H9 (cell line): ENCODE measurements around the gene HERC4. TPM values are rescaled to one million over a fixed set of nuclear protein-coding genes. Genes with fewer than 3 reads are reported as not detected.

Experiments
- DNase-seq: peaks from one replicate; pipeline ENCODE4 v3.0.0-alpha.2; 2017
- H2AFZ ChIP-seq: one replicate; pipeline ENCODE4 v1.6.1; 2013; ENCODE audit warnings: mild to moderate bottlenecking, low read length, control low read depth, moderate library complexity
- H2AK5ac ChIP-seq: 2 replicates; pipeline ENCODE4 v1.6.1; 2013; ENCODE audit warnings: low read length, control low read depth, mixed read lengths; ENCODE audit not compliant: insufficient read length
- H2BK120ac ChIP-seq: one replicate; pipeline ENCODE4 v1.6.1; 2013; ENCODE audit warnings: low read depth, mild to moderate bottlenecking, low read length, control low read depth, inconsistent platforms; ENCODE audit not compliant: poor library complexity, severe bottlenecking
- H2BK12ac ChIP-seq: 2 replicates; pipeline ENCODE4 v1.6.1; 2013; ENCODE audit warnings: low read length, control low read depth, mixed read lengths, low read depth; ENCODE audit not compliant: insufficient read length
- H2BK15ac ChIP-seq: 2 replicates; pipeline ENCODE4 v1.6.1; 2013; ENCODE audit warnings: low read depth, low read length, control low read depth
- H2BK20ac ChIP-seq: one replicate; pipeline ENCODE4 v1.6.1; 2013; ENCODE audit warnings: low read depth, mild to moderate bottlenecking, low read length, control low read depth, inconsistent platforms; ENCODE audit not compliant: poor library complexity, severe bottlenecking
- H2BK5ac ChIP-seq: 2 replicates; pipeline ENCODE4 v1.6.1; 2013; ENCODE audit warnings: low read length, control low read depth, mixed read lengths; ENCODE audit not compliant: insufficient read length
- H3K14ac ChIP-seq: 2 replicates; pipeline ENCODE4 v1.6.1; 2013; ENCODE audit warnings: low read length, control low read depth; ENCODE audit not compliant: insufficient read depth
- H3K18ac ChIP-seq: 2 replicates; pipeline ENCODE4 v1.6.1; 2013; ENCODE audit warnings: low read depth, mild to moderate bottlenecking, mixed read lengths, low read length, control low read depth; ENCODE audit not compliant: insufficient read length
- H3K23ac ChIP-seq: 2 replicates; pipeline ENCODE4 v1.6.1; 2013; ENCODE audit warnings: low read length, control low read depth, mixed read lengths, low read depth; ENCODE audit not compliant: insufficient read length
- H3K23me2 ChIP-seq: 2 replicates; pipeline ENCODE4 v1.6.1; 2013; ENCODE audit warnings: low read depth, mild to moderate bottlenecking, mixed read lengths, low read length, control low read depth; ENCODE audit not compliant: insufficient read length, poor library complexity, severe bottlenecking
- H3K27ac ChIP-seq: 2 replicates; pipeline ENCODE4 v1.5.1; 2013; ENCODE audit warnings: low read length, control low read depth, mixed read lengths, low read depth; ENCODE audit not compliant: insufficient read length
- H3K27me3 ChIP-seq: 2 replicates; pipeline ENCODE4 v1.6.1; 2013; ENCODE audit warnings: low read length, control low read depth, inconsistent platforms; ENCODE audit not compliant: insufficient read depth
- H3K4ac ChIP-seq: 2 replicates; pipeline ENCODE4 v1.6.1; 2013; ENCODE audit warnings: low read depth, mild to moderate bottlenecking, control low read depth, inconsistent platforms, low read length, moderate library complexity
- H3K4me1 ChIP-seq: 2 replicates; pipeline ENCODE4 v1.6.1; 2013; ENCODE audit warnings: low read length, control low read depth, inconsistent platforms; ENCODE audit not compliant: insufficient read depth
- H3K4me2 ChIP-seq: 2 replicates; pipeline ENCODE4 v1.6.1; 2013; ENCODE audit warnings: low read length, control low read depth, mixed read lengths; ENCODE audit not compliant: insufficient read length, insufficient read depth
- H3K56ac ChIP-seq: 2 replicates; pipeline ENCODE4 v1.6.1; 2013; ENCODE audit warnings: low read depth, mild to moderate bottlenecking, mixed read lengths, low read length, control low read depth; ENCODE audit not compliant: insufficient read length
- H3K79me1 ChIP-seq: 2 replicates; pipeline ENCODE4 v1.6.1; 2013; ENCODE audit warnings: low read depth, mild to moderate bottlenecking, moderate library complexity, low read length, control low read depth, inconsistent platforms; ENCODE audit not compliant: insufficient read depth, poor library complexity, severe bottlenecking
- H3K79me2 ChIP-seq: 2 replicates; pipeline ENCODE4 v1.6.1; 2013; ENCODE audit warnings: low read length, control low read depth, inconsistent platforms; ENCODE audit not compliant: insufficient read depth
- H3K9ac ChIP-seq: 2 replicates; pipeline ENCODE4 v1.6.1; 2013; ENCODE audit warnings: low read length, control low read depth, mixed read lengths; ENCODE audit not compliant: insufficient read length; ENCODE audit errors: extremely low read depth
- H3K9me3 ChIP-seq: one replicate; pipeline ENCODE4 v1.6.1; 2013; ENCODE audit warnings: low read depth, low read length, inconsistent platforms; ENCODE audit not compliant: control insufficient read depth
- H3T11ph ChIP-seq: one replicate; pipeline ENCODE4 v1.6.1; 2013; ENCODE audit warnings: mild to moderate bottlenecking, low read length, control low read depth, inconsistent platforms
- H4K20me1 ChIP-seq: one replicate; pipeline ENCODE4 v1.6.1; 2013; ENCODE audit not compliant: control insufficient read depth, insufficient read length, insufficient read depth
- H4K5ac ChIP-seq: 2 replicates; pipeline ENCODE4 v1.6.1; 2013; ENCODE audit warnings: low read depth, mild to moderate bottlenecking, mixed read lengths, low read length, control low read depth; ENCODE audit not compliant: insufficient read length
- H4K8ac ChIP-seq: replicated peaks from 2 replicates; pipeline ENCODE4 v1.6.1; 2013; ENCODE audit warnings: low read length, control low read depth, mixed read lengths, low read depth; ENCODE audit not compliant: insufficient read length
- H4K91ac ChIP-seq: 2 replicates; pipeline ENCODE4 v1.6.1; 2013; ENCODE audit warnings: low read depth, mild to moderate bottlenecking, moderate library complexity, mixed read lengths, low read length, control low read depth; ENCODE audit not compliant: insufficient read length
- H3K27ac Mint-ChIP-seq, 3 experiments: 2 replicates in 2 of 3; 3 replicates in 1 of 3; pipeline ENCODE4 v1.8.0; 2020 to 2021; ENCODE audit warnings: mixed read lengths in 3 of 3, mild to moderate bottlenecking in 1 of 3, moderate library complexity in 1 of 3
- H3K27me3 Mint-ChIP-seq: 2 replicates; pipeline ENCODE4 v1.8.0; 2021; ENCODE audit warnings: low read depth, mild to moderate bottlenecking, moderate library complexity, mixed read lengths
- H3K36me3 Mint-ChIP-seq, 3 experiments: 2 replicates in 2 of 3; 3 replicates in 1 of 3; pipeline ENCODE4 v1.8.0; 2020 to 2021; ENCODE audit warnings: low read depth in 3 of 3, mixed read lengths in 3 of 3; ENCODE audit not compliant: insufficient read depth in 1 of 3
- H3K4me1 Mint-ChIP-seq, 2 experiments: 2 replicates each; pipeline ENCODE4 v1.8.0; 2020; ENCODE audit warnings: mixed read lengths in 2 of 2
- H3K4me3 Mint-ChIP-seq, 2 experiments: 2 replicates in 1 of 2; 3 replicates in 1 of 2; pipeline ENCODE4 v1.8.0; 2020 to 2021; ENCODE audit warnings: mild to moderate bottlenecking in 2 of 2, mixed read lengths in 2 of 2, moderate library complexity in 1 of 2
- H3K9me3 Mint-ChIP-seq, 2 experiments: 2 replicates in 1 of 2; 3 replicates in 1 of 2; pipeline ENCODE4 v1.8.0; 2020; ENCODE audit warnings: mild to moderate bottlenecking in 2 of 2, mixed read lengths in 2 of 2, moderate library complexity in 1 of 2
- CTCF ChIP-seq: fragments of 200-600 bp; sonication (generic); conservative IDR thresholded peaks from 3 replicates; pipeline ENCODE4 v1.8.0; 2021; ENCODE audit warnings: antibody characterized with exemption, mild to moderate bottlenecking
- WGBS: extraction: QIAGEN DNeasy Blood & Tissue Kit; methylation state at CpG from one replicate; pipeline ENCODE4 v1.1.7; 2013; ENCODE audit warnings: missing lambda C conversion rate, low lambda C conversion rate, mixed read lengths; ENCODE audit not compliant: insufficient read length; ENCODE audit errors: extremely low coverage; 5-methylcytosine and 5-hydroxymethylcytosine counted together
- total RNA-seq: library from RNA; stranded (reverse); gene quantifications from 2 replicates; pipeline ENCODE4 v1.2.1, GENCODE V29; 2021

The HERC4 gene
- total RNA-seq, 1 experiment from 2014 or later, result 24.5 TPM

DNA sequence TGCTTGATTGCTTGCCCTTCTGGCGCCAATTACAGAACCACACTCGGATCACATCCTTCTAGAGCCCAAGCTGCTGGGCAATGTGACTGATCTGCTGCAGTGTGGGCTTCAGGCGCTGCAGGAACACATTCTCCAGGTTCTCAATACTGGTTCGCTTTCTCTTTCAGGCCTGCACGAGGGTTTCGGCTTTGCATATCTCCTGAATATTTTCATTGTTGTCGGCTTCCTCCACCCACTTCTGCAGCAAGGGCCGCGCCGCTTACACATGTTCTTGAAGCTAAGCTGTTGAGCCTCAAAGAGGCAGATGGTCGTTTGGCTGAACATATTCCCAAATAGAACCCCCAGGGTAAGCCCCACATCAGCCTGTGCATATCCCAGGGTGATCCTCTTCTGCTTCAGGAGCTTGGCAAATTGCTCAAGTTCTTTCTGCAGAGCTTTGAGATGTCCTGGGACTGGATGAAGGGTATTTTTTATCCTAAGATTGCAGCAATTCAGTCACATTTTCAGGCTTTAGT, 64.6 kb downstream of the HERC4 start:
- no peak overlapping the region for H3K4me2 ChIP-seq
- Mint-ChIP-seq H3K27ac (peak overlapping the region in 1 of 3 experiments; percentile 59; a peak in 1 of 7 replicates), H3K36me3 (peaks cover 12 to 38% (median 13%) of the 10 kb centered on the region in 3 experiments; a peak in 6 of 7 replicates), H3K9me3 (0 out of 5 replicates have a peak, but pooled peaks cover 0 to 3% of the 10 kb centered on the region in 2 experiments), H3K4me1 (peaks cover 3 to 6% of the 10 kb centered on the region in 2 experiments; a peak in 3 of 4 replicates), H3K4me3 (no peak overlapping the region), H3K27me3 (no peaks in the 10 kb centered on the region)
- no peak overlapping the region for H3K14ac ChIP-seq
- no peak overlapping the region for H2BK20ac ChIP-seq
- no peak overlapping the region for H3K9ac ChIP-seq
- no peak overlapping the region for H4K5ac ChIP-seq
- no peak overlapping the region for H2BK15ac ChIP-seq
- no peak overlapping the region for H3K27ac ChIP-seq
- H2BK5ac ChIP-seq, result no peak overlapping the region
- no peak overlapping the region for H3K56ac ChIP-seq
- H3K18ac ChIP-seq, result no peak overlapping the region
- no peak overlapping the region for H2AK5ac ChIP-seq
- no peak for DNase-seq
- WGBS, result no CpG with 5 or more reads among the region's 11 CpGs
- H4K8ac ChIP-seq, result no peak overlapping the region
- H3K79me2 ChIP-seq, result no peaks in the 10 kb centered on the region
- H3K79me1 ChIP-seq, result no peaks in the 10 kb centered on the region
- no peak overlapping the region for H3K23ac ChIP-seq
- H3K4ac ChIP-seq, result no peak overlapping the region
- TF ChIP-seq CTCF, result no peak
- H3T11ph ChIP-seq, result no peak overlapping the region
- H3K9me3 ChIP-seq, result no peaks in the 10 kb centered on the region
- no peaks in the 10 kb centered on the region for H3K23me2 ChIP-seq
- no peaks in the 10 kb centered on the region for H4K20me1 ChIP-seq
- no peaks in the 10 kb centered on the region for H3K27me3 ChIP-seq
- H4K91ac ChIP-seq, result no peak overlapping the region
- H2BK12ac ChIP-seq, result no peak overlapping the region
- H2BK120ac ChIP-seq, result no peak overlapping the region
- no peaks in the 10 kb centered on the region; the same call in 1 of the 2 replicates for H3K4me1 ChIP-seq
- no peak overlapping the region for H2AFZ ChIP-seq
